ENCODE measurements around the gene RNF8. TPM values are rescaled to one million over a fixed set of nuclear protein-coding genes. Genes with fewer than 3 reads are reported as not detected.
A peak's percentile ranks its signal among the peaks of the same experiment; 100 is the strongest.

The RNF8 gene
- total and polyA plus RNA-seq, 9 of the 15 experiments (the other 6 are each of a cell fraction or from before 2014, with no cell fraction given), result 10.6 to 47.0 (median 37.5) TPM

GRCh38 chr6:37382994-37383765, 29.4 kb downstream of the RNF8 start:
- Histone ChIP-seq H3K4me2 (ENCODE audit: insufficient read depth, low read length) (no peak overlapping the region), H3K79me2 (ENCODE audit: control insufficient read depth, insufficient read depth, low read length) (no peaks in the 10 kb centered on the region), H3K9ac (ENCODE audit: insufficient read depth in 1 of 2, low read depth in 2 of 2, low read length in 2 of 2) (no peak overlapping the region), H3K36me3 (ENCODE audit: control insufficient read depth, insufficient read depth, low read length) (peaks cover 61% of the 10 kb centered on the region), H3K4me1 (replicated peaks in 1 of 2; ENCODE audit: control insufficient read depth in 2 of 2, insufficient read depth in 2 of 2, low read length in 2 of 2) (no peaks in the 10 kb centered on the region), H4K20me1 (replicated peaks; ENCODE audit: control insufficient read depth, insufficient read depth, low read length) (no peaks in the 10 kb centered on the region), H3K27ac (ENCODE audit: extremely low read depth, low read depth, low read length) (no peak overlapping the region), H3K4me3 (no peak overlapping the region), H3K9me3 (replicated peaks; ENCODE audit: control insufficient read depth, insufficient read depth, low read depth, low read length) (no peaks in the 10 kb centered on the region), H2AFZ (ENCODE audit: low read depth, low read length) (no peak overlapping the region), H3K9me1 (ENCODE audit: control insufficient read depth, insufficient read depth, low read length) (no peaks in the 10 kb centered on the region), H3K27me3 (ENCODE audit: control insufficient read depth in 2 of 2, insufficient read depth in 2 of 2, low read length in 2 of 2) (no peaks in the 10 kb centered on the region)
- POLR2A ChIA-PET, result interaction anchor here (0.8 to 1.8 kb wide), 5 partner anchors 10 to 593 kb away, joined by 3 to 4 read pairs (median 3); no protein-coding TSS in a partner anchor
- in situ Hi-C loops (cut with MboI) (loop anchor here (5.0 to 10.0 kb wide), 2 partner anchors 89 to 182 kb away; no protein-coding TSS in a partner anchor), intact Hi-C loops (cut with micrococcal nuclease) (loop anchor here (2.0 to 5.0 kb wide), 2 partner anchors 44 to 78 kb away; no protein-coding TSS in a partner anchor)
- DNase-seq (ENCODE audit: extremely low read depth in 1 of 4, low spot score in 3 of 4), result peak in 1 of 4 experiments; percentile 34
- BruUV-seq (replicated peaks), result no TSS peak
- ATAC-seq, result peak; percentile 54
- TF ChIP-seq FOXO4 (CRISPR knock-in tag; IDR thresholded peaks at IDR 0.05) (no peak), STAT5A (IDR thresholded peaks at IDR 0.05; ENCODE audit: borderline replicate concordance, low read length) (no peak), RAD21 (CRISPR knock-in tag; conservative IDR thresholded peaks at IDR 0.05 in 1 of 2, IDR thresholded peaks at IDR 0.05 in 1 of 2) (peak in 1 of 2 experiments; percentile 34; a peak in 2 of 4 replicates)
- TF ChIP-seq, protein P1, sequence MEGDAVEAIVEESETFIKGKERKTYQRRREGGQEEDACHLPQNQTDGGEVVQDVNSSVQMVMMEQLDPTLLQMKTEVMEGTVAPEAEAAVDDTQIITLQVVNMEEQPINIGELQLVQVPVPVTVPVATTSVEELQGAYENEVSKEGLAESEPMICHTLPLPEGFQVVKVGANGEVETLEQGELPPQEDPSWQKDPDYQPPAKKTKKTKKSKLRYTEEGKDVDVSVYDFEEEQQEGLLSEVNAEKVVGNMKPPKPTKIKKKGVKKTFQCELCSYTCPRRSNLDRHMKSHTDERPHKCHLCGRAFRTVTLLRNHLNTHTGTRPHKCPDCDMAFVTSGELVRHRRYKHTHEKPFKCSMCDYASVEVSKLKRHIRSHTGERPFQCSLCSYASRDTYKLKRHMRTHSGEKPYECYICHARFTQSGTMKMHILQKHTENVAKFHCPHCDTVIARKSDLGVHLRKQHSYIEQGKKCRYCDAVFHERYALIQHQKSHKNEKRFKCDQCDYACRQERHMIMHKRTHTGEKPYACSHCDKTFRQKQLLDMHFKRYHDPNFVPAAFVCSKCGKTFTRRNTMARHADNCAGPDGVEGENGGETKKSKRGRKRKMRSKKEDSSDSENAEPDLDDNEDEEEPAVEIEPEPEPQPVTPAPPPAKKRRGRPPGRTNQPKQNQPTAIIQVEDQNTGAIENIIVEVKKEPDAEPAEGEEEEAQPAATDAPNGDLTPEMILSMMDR (IDR thresholded peaks at IDR 0.05 in 2 of 3, conservative IDR thresholded peaks at IDR 0.05 in 1 of 3; ENCODE audit: insufficient read depth in 2 of 3, low read depth in 1 of 3, low read length in 3 of 3), result peak in 2 of 3 experiments; percentile 12 to 28; a peak in 1 of 6 replicates
- 100% methylated on average over 1 of the region's 1 CpG for WGBS (ENCODE audit: insufficient coverage, low coverage, missing lambda C conversion rate)
- CTCF ChIA-PET (ENCODE audit: low intra/inter-chr PET ratio), result interaction anchor here (0.6 kb wide), 1 partner anchor 15 kb away, joined by 3 read pairs; no protein-coding TSS in a partner anchor
- no peak for FAIRE-seq
